H1 (cell line): ENCODE data around the gene DYNC2H1. TPM values are rescaled to one million over a fixed set of nuclear protein-coding genes. Genes with fewer than 3 reads are reported as not detected.

ENCODE experiments used
- CTCF ChIA-PET: fragments of 300-600 bp; sonication (Branson Sonifier 250); formaldehyde crosslinking; loops from one replicate; lab custom pipeline; 2021; ENCODE audit not compliant: partially characterized antibody; lab: Charles Lee
- POLR2A ChIA-PET: fragments of 300-600 bp; sonication (Branson Sonifier 250); formaldehyde crosslinking; loops from one replicate; lab custom pipeline; 2021; ENCODE audit warnings: inconsistent platforms; ENCODE audit not compliant: partially characterized antibody; lab: Charles Lee
- DNase-seq, 2 experiments: peaks; one replicate each; pipeline versions ENCODE4 v3.0.0 to v3.0.0-alpha.2; 2010 to 2022; ENCODE audit warnings: low spot score in 2 of 2, low read depth in 1 of 2, mixed read lengths in 1 of 2
- FAIRE-seq: peaks from 2 replicates; lab custom pipeline; 2011; peaks lifted over from hg19 to GRCh38; lab: Jason Lieb, UNC
- H2AFZ ChIP-seq: 2 replicates; pipeline ENCODE4 v1.8.1; 2012; ENCODE audit warnings: low read length, inconsistent platforms
- H2AK5ac ChIP-seq: 2 replicates; pipeline ENCODE4 v1.6.1; 2013; ENCODE audit warnings: low read depth, low read length
- H2BK120ac ChIP-seq: replicated peaks from 2 replicates; pipeline ENCODE3; 2013; ENCODE audit warnings: low read depth, low read length, inconsistent platforms
- H2BK12ac ChIP-seq: 2 replicates; pipeline ENCODE4 v1.6.1; 2013; ENCODE audit warnings: low read depth, low read length
- H2BK15ac ChIP-seq: 2 replicates; pipeline ENCODE4 v1.6.1; 2013; ENCODE audit warnings: low read length
- H2BK20ac ChIP-seq: 2 replicates; pipeline ENCODE4 v1.6.1; 2013; ENCODE audit warnings: low read length
- H2BK5ac ChIP-seq: 2 replicates; pipeline ENCODE4 v1.6.1; 2013; ENCODE audit warnings: low read depth, low read length
- H3K14ac ChIP-seq: 2 replicates; pipeline ENCODE4 v1.6.1; 2013; ENCODE audit warnings: inconsistent platforms; ENCODE audit not compliant: insufficient read length
- H3K18ac ChIP-seq: 2 replicates; pipeline ENCODE4 v1.6.1; 2013; ENCODE audit warnings: low read length; ENCODE audit errors: extremely low read depth
- H3K23ac ChIP-seq: 2 replicates; pipeline ENCODE4 v1.6.1; 2013; ENCODE audit warnings: inconsistent platforms; ENCODE audit not compliant: insufficient read length
- H3K23me2 ChIP-seq: 2 replicates; pipeline ENCODE4 v1.6.1; 2013; ENCODE audit warnings: low read depth, low read length
- H3K27ac ChIP-seq: 2 replicates; pipeline ENCODE4 v1.6.1; 2011; ENCODE audit warnings: low read depth, low read length, inconsistent platforms
- H3K27me3 ChIP-seq, 4 experiments: replicated peaks in 1 of 4; 1 replicate in 1 of 4; 2 replicates in 3 of 4; pipeline versions ENCODE4 v1.6.1 to v1.8.1; 2011 to 2013; ENCODE audit warnings: low read length in 3 of 4, mild to moderate bottlenecking in 3 of 4, inconsistent platforms in 2 of 4, mixed read lengths in 2 of 4, moderate library complexity in 1 of 4; ENCODE audit not compliant: control insufficient read depth in 3 of 4, insufficient read depth in 3 of 4; ENCODE audit errors: extremely low read depth in 1 of 4
- H3K36me3 ChIP-seq, 4 experiments: 2 replicates each; pipeline versions ENCODE4 v1.6.1 to v1.8.1; 2011 to 2013; ENCODE audit warnings: mild to moderate bottlenecking in 4 of 4, low read length in 3 of 4, moderate library complexity in 2 of 4, control low read depth in 1 of 4, inconsistent platforms in 1 of 4; ENCODE audit not compliant: insufficient read depth in 4 of 4, control insufficient read depth in 2 of 4
- H3K4ac ChIP-seq: replicated peaks from 2 replicates; pipeline ENCODE3; 2013; ENCODE audit warnings: low read length, low read depth, mixed read lengths, inconsistent platforms; ENCODE audit not compliant: insufficient read length
- H3K4me1 ChIP-seq, 4 experiments: replicated peaks in 1 of 4; 1 replicate in 1 of 4; 2 replicates in 3 of 4; pipeline versions ENCODE4 v1.6.1 to v1.8.1; 2011 to 2013; ENCODE audit warnings: low read length in 3 of 4, inconsistent platforms in 2 of 4, mixed read lengths in 1 of 4; ENCODE audit not compliant: insufficient read depth in 4 of 4, control insufficient read depth in 3 of 4
- H3K4me2 ChIP-seq, 2 experiments: 2 replicates each; pipeline versions ENCODE4 v1.6.1 to v1.8.1; 2011 to 2013; ENCODE audit warnings: low read depth in 2 of 2, low read length in 2 of 2, control low read depth in 1 of 2, inconsistent platforms in 1 of 2, mild to moderate bottlenecking in 1 of 2; ENCODE audit not compliant: insufficient read depth in 1 of 2
- H3K4me3 ChIP-seq, 4 experiments: fragments of 200-600, 300-600 bp in 1 of 4; sonication (generic), shearing (Covaris generic), sonication (Bioruptor Twin) in 1 of 4; 2 replicates each; pipeline versions ENCODE4 v1.5.1 to v1.8.1; 2011 to 2016; ENCODE audit warnings: low read length in 4 of 4, low read depth in 3 of 4, control low read depth in 2 of 4, inconsistent platforms in 2 of 4, mild to moderate bottlenecking in 2 of 4, mixed read lengths in 1 of 4, moderate library complexity in 1 of 4; ENCODE audit not compliant: insufficient read depth in 2 of 4; ENCODE audit errors: extremely low read depth in 1 of 4
- H3K56ac ChIP-seq: replicated peaks from 2 replicates; pipeline ENCODE3; 2013; ENCODE audit warnings: low read depth, mild to moderate bottlenecking, mixed read lengths, low read length, inconsistent platforms; ENCODE audit not compliant: insufficient read length
- H3K79me1 ChIP-seq: 2 replicates; pipeline ENCODE4 v1.6.1; 2013; ENCODE audit warnings: low read depth, low read length, control low read depth
- H3K79me2 ChIP-seq, 2 experiments: 2 replicates each; pipeline versions ENCODE4 v1.6.1 to v1.8.1; 2012 to 2013; ENCODE audit warnings: low read length in 2 of 2, mild to moderate bottlenecking in 2 of 2, inconsistent platforms in 1 of 2; ENCODE audit not compliant: insufficient read depth in 2 of 2, control insufficient read depth in 1 of 2
- H3K9ac ChIP-seq, 4 experiments: replicated peaks in 1 of 4; 1 replicate in 1 of 4; 2 replicates in 3 of 4; pipeline versions ENCODE4 v1.6.1 to v1.8.1; 2011 to 2013; ENCODE audit warnings: low read depth in 3 of 4, low read length in 3 of 4, control low read depth in 2 of 4, mild to moderate bottlenecking in 2 of 4, moderate library complexity in 2 of 4, inconsistent platforms in 1 of 4; ENCODE audit errors: extremely low read depth in 1 of 4
- H3K9me3 ChIP-seq, 2 experiments: 2 replicates each; pipeline versions ENCODE4 v1.6.1 to v1.8.1; 2012 to 2013; ENCODE audit warnings: mild to moderate bottlenecking in 2 of 2, moderate library complexity in 2 of 2, control low read depth in 1 of 2, inconsistent platforms in 1 of 2, low read depth in 1 of 2, low read length in 1 of 2, mixed read lengths in 1 of 2; ENCODE audit not compliant: insufficient read depth in 2 of 2
- H4K20me1 ChIP-seq, 2 experiments: replicated peaks in 1 of 2; 2 replicates each; pipeline versions ENCODE3 to v1.8.1; 2011 to 2013; ENCODE audit warnings: inconsistent platforms in 2 of 2, low read length in 2 of 2, mild to moderate bottlenecking in 1 of 2; ENCODE audit not compliant: insufficient read depth in 2 of 2, control insufficient read depth in 1 of 2
- H4K5ac ChIP-seq: 2 replicates; pipeline ENCODE4 v1.6.1; 2013; ENCODE audit warnings: low read length, low read depth, mixed read lengths, inconsistent platforms; ENCODE audit not compliant: insufficient read length
- H4K8ac ChIP-seq: 2 replicates; pipeline ENCODE4 v1.8.0; 2013; ENCODE audit warnings: mild to moderate bottlenecking, moderate library complexity, low read length, inconsistent platforms; ENCODE audit not compliant: insufficient read depth; ENCODE audit errors: extremely low read depth
- H4K91ac ChIP-seq: replicated peaks from 2 replicates; pipeline ENCODE3; 2013; ENCODE audit warnings: low read length, mixed read lengths, inconsistent platforms; ENCODE audit not compliant: insufficient read length
- ATF2 ChIP-seq: IDR thresholded peaks from 2 replicates; pipeline ENCODE4 v1.6.1; 2012; ENCODE audit warnings: low read length, inconsistent platforms
- BRCA1 ChIP-seq: IDR thresholded peaks from 2 replicates; pipeline ENCODE4 v1.6.1; 2012; ENCODE audit warnings: low read depth, low read length, improper control_type of control experiment
- CBX5 ChIP-seq: fragments of 300-800, 300-1000 bp; sonication (generic); IDR thresholded peaks from 2 replicates; pipeline ENCODE4 v1.7.1; 2016; ENCODE audit warnings: antibody characterized with exemption, low read length, low read depth
- CBX8 ChIP-seq: fragments of 300-800, 300-1000 bp; sonication (generic); IDR thresholded peaks from 2 replicates; pipeline ENCODE4 v1.7.1; 2016; ENCODE audit warnings: low read depth, low read length, borderline replicate concordance
- CEBPB ChIP-seq: IDR thresholded peaks from 2 replicates; pipeline ENCODE4 v1.6.1; 2012; ENCODE audit warnings: low read depth, low read length
- CHD1 ChIP-seq: IDR thresholded peaks from 2 replicates; pipeline ENCODE4 v1.6.1; 2012; ENCODE audit warnings: low read depth, low read length, improper control_type of control experiment
- CREB1 ChIP-seq: IDR thresholded peaks from 2 replicates; pipeline ENCODE4 v1.6.1; 2012; ENCODE audit warnings: inconsistent platforms
- EP300 ChIP-seq, 2 experiments: IDR thresholded peaks; 1 replicate in 1 of 2; 2 replicates in 1 of 2; pipeline ENCODE4 v1.6.1; 2011 to 2012; ENCODE audit warnings: low read depth in 2 of 2, low read length in 2 of 2, mild to moderate bottlenecking in 2 of 2, borderline replicate concordance in 1 of 2, inconsistent platforms in 1 of 2, moderate library complexity in 1 of 2
- FOSL1 ChIP-seq: IDR thresholded peaks from 2 replicates; pipeline ENCODE4 v1.6.1; 2011; ENCODE audit warnings: mild to moderate bottlenecking, low read depth, low read length, moderate library complexity; ENCODE audit not compliant: insufficient read depth
- SP1 ChIP-seq: IDR thresholded peaks from 2 replicates; pipeline ENCODE4 v1.6.1; 2011; ENCODE audit warnings: low read depth, low read length
- SRF ChIP-seq: IDR thresholded peaks from 2 replicates; pipeline ENCODE4 v1.6.1; 2011; ENCODE audit warnings: mild to moderate bottlenecking, low read depth, low read length, moderate library complexity
- TCF12 ChIP-seq: IDR thresholded peaks from 2 replicates; pipeline ENCODE4 v1.6.1; 2011; ENCODE audit warnings: low read depth, mild to moderate bottlenecking, low read length
- ZNF274 ChIP-seq: IDR thresholded peaks from 2 replicates; pipeline ENCODE4 v1.7.0; 2012; ENCODE audit warnings: low read length, borderline replicate concordance; ENCODE audit errors: extremely low read depth
- WGBS, 2 experiments: shearing (Covaris generic) in 1 of 2; methylation state at CpG; one replicate each; pipeline versions ENCODE4 v1.1.6 to v1.1.7; 2013 to 2015; ENCODE audit warnings: low lambda C conversion rate in 2 of 2, mixed read lengths in 2 of 2, inconsistent platforms in 1 of 2, low coverage in 1 of 2, missing lambda C conversion rate in 1 of 2; ENCODE audit not compliant: insufficient replicate concordance in 2 of 2, insufficient coverage in 1 of 2, insufficient read length in 1 of 2; ENCODE audit errors: extremely low coverage in 1 of 2, missing lambda C conversion rate in 1 of 2; 5-methylcytosine and 5-hydroxymethylcytosine counted together
- polyA plus RNA-seq, 7 experiments: library from polyadenylated mRNA; depleted of rRNA in 3 of 7; stranded (reverse) in 5 of 7; unstranded in 2 of 7; fragments of >200 nt in 5 of 7; fragments of 200-250 nt in 2 of 7; gene quantifications; 1 replicate in 5 of 7; 2 replicates in 1 of 7; 4 replicates in 1 of 7; pipeline versions ENCODE4 v1.2.1 to v1.2.3, GENCODE V29; 2011 to 2013; ENCODE audit warnings: missing spikeins in 2 of 7, mixed read lengths in 2 of 7
- total RNA-seq: library from RNA; stranded (reverse); fragmentation: NEBNext Ultra II Directional; extraction: Animal tissue kit (Norgen Biotek cat#: 25700); gene quantifications from 2 replicates; pipeline ENCODE4 v1.2.1, GENCODE V29; 2021

Gene DYNC2H1
- total and polyA plus RNA-seq, 2 of the 8 experiments (the other 6 are each of a cell fraction or from before 2014, with no cell fraction given) = 6.2 to 12.0 TPM

GRCh38 chr11:103175461-103176129 lies 66.4 kb downstream of the DYNC2H1 start:
- ChIA-PET POLR2A (no interaction called here), CTCF (no interaction called here)
- FAIRE-seq (no peak), DNase-seq (no peak)
- Histone ChIP-seq H2BK20ac (no peak overlapping the region), H3K56ac (no peak overlapping the region), H3K23ac (no peak overlapping the region), H3K18ac (no peak overlapping the region), H3K9ac (no peak overlapping the region), H3K79me2 (no peaks in the 10 kb centered on the region), H3K4me1 (no peaks in the 10 kb centered on the region), H3K4me3 (no peak overlapping the region), H2BK15ac (no peak overlapping the region), H2BK120ac (no peak overlapping the region), H2BK12ac (no peak overlapping the region), H3K27me3 (no peaks in the 10 kb centered on the region), H3K4me2 (no peak overlapping the region), H4K20me1 (no peaks in the 10 kb centered on the region), H3K79me1 (no peaks in the 10 kb centered on the region), H3K4ac (no peak overlapping the region), H3K23me2 (no peaks in the 10 kb centered on the region), H2AFZ (no peak overlapping the region), H3K36me3 (peaks cover 0 to 3% (median 1%) of the 10 kb centered on the region in 4 experiments; a peak in 2 of 8 replicates), H4K5ac (no peak overlapping the region), H3K27ac (no peak overlapping the region), H3K14ac (no peak overlapping the region), H4K8ac (no peak overlapping the region), H2AK5ac (no peak overlapping the region), H3K9me3 (no peaks in the 10 kb centered on the region), H2BK5ac (no peak overlapping the region), H4K91ac (no peak overlapping the region)
- WGBS, 2 experiments = 87% methylated on average over 2 of the region's 2 CpGs; no CpG with 5 or more reads in 1 of the 2 experiments
- TF ChIP-seq BRCA1 = no peak
- no peak for TF ChIP-seq SRF
- TF ChIP-seq CEBPB = no peak
- no peak for TF ChIP-seq TCF12
- TF ChIP-seq EP300 (IDR thresholded peaks at IDR 0.05; ENCODE audit: borderline replicate concordance in 1 of 2, low read depth in 2 of 2, low read length in 2 of 2) = no peak
- TF ChIP-seq CREB1 = no peak
- no peak for TF ChIP-seq FOSL1
- TF ChIP-seq CBX8 = no peak
- no peak for TF ChIP-seq CBX5
- no peak for TF ChIP-seq ATF2
- TF ChIP-seq SP1 = no peak
- no peak for TF ChIP-seq ZNF274
- TF ChIP-seq CHD1 = no peak
